NCI-H2227 treated with DMSO at 0.1 percent for 48 hours (cell line): ENCODE measurements around the gene TCF7L1.
A peak's percentile ranks its signal among the peaks of the same experiment; 100 is the strongest.
"Not testable (repeated sequence)": the region's sequence is repeated elsewhere in the genome, so short reads cannot be mapped to it uniquely, and the experiment has no call there.

Source experiments
- DNase-seq: peaks from one replicate; lab custom pipeline; 2025; lab: John Stamatoyannopoulos, UW

Gene TCF7L1

GRCh38 chr2:85132397-85132796 is 795 bp upstream of the TCF7L1 start:
- no peak for DNase-seq

- no peak for DNase-seq
These were observed 611 bp downstream of the TCF7L1 start for GRCh38 chr2:85133751-85134254.

GRCh38 chr2:85134255-85134895 is 1.2 kb downstream of the TCF7L1 start:
- no peak for DNase-seq

- DNase-seq = no peak
These were observed 1.9 kb downstream of the TCF7L1 start for GRCh38 chr2:85134896-85135659.

- DNase-seq = no peak
These were observed 2.4 kb downstream of the TCF7L1 start for GRCh38 chr2:85135660-85135914.

- DNase-seq = no peak
These were observed 4.0 kb downstream of the TCF7L1 start for GRCh38 chr2:85137156-85137555.

- no peak for DNase-seq
These were observed 10.4 kb downstream of the TCF7L1 start for GRCh38 chr2:85143463-85144082.

GRCh38 chr2:85145116-85145820 is 12.1 kb downstream of the TCF7L1 start:
- DNase-seq = no peak

GRCh38 chr2:85148190-85148589 is 15.0 kb downstream of the TCF7L1 start:
- no peak for DNase-seq

- no peak for DNase-seq
These were observed 17.8 kb downstream of the TCF7L1 start for GRCh38 chr2:85151026-85151425.

GRCh38 chr2:85152895-85153294 is 19.7 kb downstream of the TCF7L1 start:
- no peak for DNase-seq

- no peak for DNase-seq
These were observed 21.0 kb downstream of the TCF7L1 start for GRCh38 chr2:85154048-85154753.

GRCh38 chr2:85155082-85155481 is 21.9 kb downstream of the TCF7L1 start:
- DNase-seq = not testable (repeated sequence)

GRCh38 chr2:85156153-85156552 is 23.0 kb downstream of the TCF7L1 start:
- DNase-seq = no peak

- no peak for DNase-seq
These were observed 23.4 kb downstream of the TCF7L1 start for GRCh38 chr2:85156619-85157018.

- DNase-seq = no peak
These were observed 24.2 kb downstream of the TCF7L1 start for GRCh38 chr2:85157345-85157744.

- DNase-seq = no peak
These were observed 25.5 kb downstream of the TCF7L1 start for GRCh38 chr2:85158559-85159273.

- no peak for DNase-seq
These were observed 26.4 kb downstream of the TCF7L1 start for GRCh38 chr2:85159589-85159988.

GRCh38 chr2:85160966-85161960 is 28.1 kb downstream of the TCF7L1 start:
- peak; percentile 6 for DNase-seq

GRCh38 chr2:85162746-85163301 is 29.6 kb downstream of the TCF7L1 start:
- no peak for DNase-seq
